GM23338 (cell line): ENCODE measurements around the gene PCSK2. TPM values are rescaled to one million over a fixed set of nuclear protein-coding genes. Genes with fewer than 3 reads are reported as not detected.

Source experiments
- ATAC-seq: fragments of 200-7000 bp; cut with Tn5 transposase; 3 replicates; pipeline ENCODE4 v1.9.1; 2020
- DNase-seq: peaks from one replicate; pipeline ENCODE4 v3.0.0-alpha.2; 2015; ENCODE audit warnings: low spot score
- H2AFZ ChIP-seq: fragments of 200-600 bp; sonication (generic); 2 replicates; pipeline ENCODE4 v1.8.0; 2016; ENCODE audit warnings: antibody characterized with exemption, mild to moderate bottlenecking, moderate library complexity
- H3F3A ChIP-seq: fragments of 200-600 bp; sonication (generic); replicated peaks from 2 replicates; pipeline ENCODE4 v1.8.0; 2017; ENCODE audit warnings: antibody characterized with exemption, mixed run types, low read depth
- H3K27ac ChIP-seq: fragments of 200-600 bp; sonication (generic); 2 replicates; pipeline ENCODE4 v1.6.1; 2016; ENCODE audit warnings: low read depth
- H3K27me3 ChIP-seq: fragments of 200-600 bp; sonication (generic); 2 replicates; pipeline ENCODE4 v1.8.0; 2016; ENCODE audit warnings: mild to moderate bottlenecking, mixed run types, moderate library complexity; ENCODE audit not compliant: insufficient read depth
- H3K36me3 ChIP-seq: fragments of 200-600 bp; sonication (generic); 2 replicates; pipeline ENCODE4 v1.8.0; 2016; ENCODE audit warnings: mild to moderate bottlenecking; ENCODE audit not compliant: insufficient read depth
- H3K4me1 ChIP-seq: fragments of 200-600 bp; sonication (generic); 2 replicates; pipeline ENCODE4 v1.8.0; 2016; ENCODE audit warnings: mild to moderate bottlenecking, moderate library complexity; ENCODE audit not compliant: insufficient read depth
- H3K4me2 ChIP-seq: fragments of 200-600 bp; sonication (generic); 2 replicates; pipeline ENCODE4 v1.7.1; 2017; ENCODE audit warnings: mixed run types
- H3K4me3 ChIP-seq: fragments of 200-600 bp; sonication (generic); 2 replicates; pipeline ENCODE4 v1.6.1; 2016; ENCODE audit warnings: mixed run types
- H3K79me2 ChIP-seq: fragments of 200-600 bp; sonication (generic); replicated peaks from 2 replicates; pipeline ENCODE4 v1.8.0; 2017; ENCODE audit warnings: mild to moderate bottlenecking; ENCODE audit not compliant: insufficient read depth
- H3K9me2 ChIP-seq: fragments of 200-600 bp; sonication (generic); 2 replicates; pipeline ENCODE4 v1.8.0; 2017; ENCODE audit not compliant: insufficient read depth
- H4K20me1 ChIP-seq: fragments of 200-600 bp; sonication (generic); replicated peaks from 2 replicates; pipeline ENCODE4 v1.8.0; 2017; ENCODE audit warnings: mild to moderate bottlenecking; ENCODE audit not compliant: insufficient read depth
- H3K27ac Mint-ChIP-seq: 2 replicates; pipeline ENCODE4 v1.8.0; 2020; ENCODE audit warnings: inconsistent platforms, mild to moderate bottlenecking, moderate library complexity, mixed read lengths
- H3K27me3 Mint-ChIP-seq: 3 replicates; pipeline ENCODE4 v1.8.0; 2022; ENCODE audit warnings: low read depth, mild to moderate bottlenecking, moderate library complexity, mixed read lengths, inconsistent platforms; ENCODE audit not compliant: insufficient read depth, poor library complexity
- H3K36me3 Mint-ChIP-seq: 3 replicates; pipeline ENCODE4 v1.8.0; 2021; ENCODE audit warnings: low read depth, mild to moderate bottlenecking, inconsistent platforms, moderate library complexity, mixed read lengths
- H3K4me1 Mint-ChIP-seq: 3 replicates; pipeline ENCODE4 v1.8.0; 2020; ENCODE audit warnings: mild to moderate bottlenecking, inconsistent platforms, mixed read lengths
- H3K4me3 Mint-ChIP-seq: 3 replicates; pipeline ENCODE4 v1.8.0; 2021; ENCODE audit warnings: moderate library complexity, mild to moderate bottlenecking, inconsistent platforms, mixed read lengths
- H3K9me3 Mint-ChIP-seq: 3 replicates; pipeline ENCODE4 v1.8.0; 2020; ENCODE audit warnings: moderate library complexity, mild to moderate bottlenecking, inconsistent platforms, mixed read lengths
- CREB1 ChIP-seq: fragments of 250-450 bp; sonication (Bioruptor Pico); IDR thresholded peaks from 2 replicates; pipeline ENCODE4 v1.5.0; 2020; ENCODE audit warnings: low read depth, mild to moderate bottlenecking, moderate library complexity
- CTCF ChIP-seq, 2 experiments: fragments of 200-600 bp in 1 of 2; sonication (generic) in 1 of 2; conservative IDR thresholded peaks; 2 replicates each; pipeline versions ENCODE4 v1.5.1 to v1.6.1; 2016 to 2017; ENCODE audit warnings: antibody characterized with exemption in 2 of 2, low read depth in 2 of 2, mild to moderate bottlenecking in 2 of 2, moderate library complexity in 1 of 2
- ETS1 ChIP-seq: IDR thresholded peaks from 2 replicates; pipeline ENCODE4 v1.6.1; 2016; ENCODE audit warnings: antibody characterized with exemption
- EZH2 ChIP-seq: fragments of 200-600 bp; sonication (generic); IDR thresholded peaks from one replicate; pipeline ENCODE4 v1.8.0; 2017; ENCODE audit warnings: antibody characterized with exemption, mild to moderate bottlenecking, low read depth; ENCODE audit not compliant: unreplicated experiment
- EZH2phosphoT487 ChIP-seq: fragments of 200-600 bp; sonication (generic); IDR thresholded peaks from one replicate; pipeline ENCODE4 v1.8.1; 2018; ENCODE audit warnings: antibody characterized with exemption; ENCODE audit not compliant: unreplicated experiment
- JUNB ChIP-seq: IDR thresholded peaks from one replicate; pipeline ENCODE4 v1.6.1; 2016; ENCODE audit warnings: antibody characterized with exemption; ENCODE audit not compliant: unreplicated experiment
- NANOG ChIP-seq: IDR thresholded peaks from 2 replicates; pipeline ENCODE4 v1.6.1; 2016; ENCODE audit warnings: antibody characterized with exemption, borderline replicate concordance
- POLR2AphosphoS5 ChIP-seq: IDR thresholded peaks from 2 replicates; pipeline ENCODE4 v1.6.1; 2016; ENCODE audit warnings: antibody characterized with exemption, low read depth
- REST ChIP-seq: IDR thresholded peaks from one replicate; pipeline ENCODE4 v1.6.1; 2018; ENCODE audit warnings: antibody characterized with exemption; ENCODE audit not compliant: unreplicated experiment
- STAT1 ChIP-seq: IDR thresholded peaks from one replicate; pipeline ENCODE4 v1.6.1; 2016; ENCODE audit warnings: antibody characterized with exemption; ENCODE audit not compliant: unreplicated experiment
- ZNF114 ChIP-seq: fragments of 250-450 bp; sonication (Bioruptor Pico); IDR thresholded peaks from 2 replicates; pipeline ENCODE4 v1.5.0; 2020; ENCODE audit warnings: mild to moderate bottlenecking, moderate library complexity
- ZNF331 ChIP-seq: fragments of 250-450 bp; sonication (Bioruptor Pico); IDR thresholded peaks from 2 replicates; pipeline ENCODE4 v1.5.0; 2020; ENCODE audit warnings: low read depth, mild to moderate bottlenecking, moderate library complexity
- ZNF462 ChIP-seq: fragments of 250-450 bp; sonication (Bioruptor Pico); IDR thresholded peaks from 2 replicates; pipeline ENCODE4 v1.5.0; 2020; ENCODE audit warnings: mild to moderate bottlenecking, moderate library complexity
- polyA plus RNA-seq: library from polyadenylated mRNA; unstranded; fragments of >200 nt; fragmentation: Nextera tagmentation; extraction: Ambion mirVana; gene quantifications from 2 replicates; pipeline ENCODE4 v1.2.1, GENCODE V29; 2016
- total RNA-seq: library from RNA; depleted of rRNA; stranded (reverse); fragments of >200 nt; shearing (Covaris generic); gene quantifications from 2 replicates; pipeline ENCODE4 v1.2.3, GENCODE V29; 2014

PCSK2 gene
- total and polyA plus RNA-seq, 2 experiments from 2014 or later = 0.37 to 1.1 TPM

- TF ChIP-seq POLR2AphosphoS5 (no peak), EZH2 (no peak), CTCF (conservative IDR thresholded peaks at IDR 0.05; ENCODE audit: low read depth in 2 of 2) (no peak), EZH2phosphoT487 (no peak), ZNF462 (CRISPR knock-in tag) (no peak), CREB1 (CRISPR knock-in tag) (no peak), ZNF331 (CRISPR knock-in tag) (no peak), ZNF114 (CRISPR knock-in tag) (no peak), NANOG (no peak), STAT1 (no peak), REST (no peak), JUNB (no peak), ETS1 (no peak)
- H3K27me3 ChIP-seq = peaks cover 62% of the 10 kb centered on the region
- H3K79me2 ChIP-seq = no peaks in the 10 kb centered on the region
- peaks cover 48% of the 10 kb centered on the region for H3K27me3 Mint-ChIP-seq
- H3K27ac ChIP-seq = no peak overlapping the region
- H3K36me3 ChIP-seq = no peaks in the 10 kb centered on the region
- peak overlapping the region; percentile 99 for H3K4me2 ChIP-seq
- H3K9me2 ChIP-seq = no peaks in the 10 kb centered on the region
- H3K4me1 Mint-ChIP-seq = peaks cover 30% of the 10 kb centered on the region
- DNase-seq = peak; percentile 67
- no peak overlapping the region for H3K27ac Mint-ChIP-seq
- H3F3A ChIP-seq = 0 out of 2 replicates have a peak, but pooled peaks cover 3% of the 10 kb centered on the region
- H3K9me3 Mint-ChIP-seq = no peaks in the 10 kb centered on the region
- peaks cover 27% of the 10 kb centered on the region for H3K4me1 ChIP-seq
- peak overlapping the region; percentile 84 for H3K4me3 Mint-ChIP-seq
- H2AFZ ChIP-seq = peak overlapping the region; percentile 99
- peak overlapping the region; percentile 87 for H3K4me3 ChIP-seq
- peaks cover 3% of the 10 kb centered on the region; the same call in 1 of the 2 replicates for H4K20me1 ChIP-seq
- peak; percentile 6 for ATAC-seq
- H3K36me3 Mint-ChIP-seq = no peaks in the 10 kb centered on the region
These were observed 910 bp upstream of the PCSK2 start for GRCh38 chr20:17225851-17226409.
